H9 (cell line): ENCODE measurements around the gene TMA7. TPM values are rescaled to one million over a fixed set of nuclear protein-coding genes. Genes with fewer than 3 reads are reported as not detected.
A peak's percentile ranks its signal among the peaks of the same experiment; 100 is the strongest.
"Not testable (repeated sequence)": the region's sequence is repeated elsewhere in the genome, so short reads cannot be mapped to it uniquely, and the experiment has no call there.

Experiments used
- DNase-seq: peaks from one replicate; pipeline ENCODE4 v3.0.0-alpha.2; 2017
- H2AFZ ChIP-seq: one replicate; pipeline ENCODE4 v1.6.1; 2013; ENCODE audit warnings: mild to moderate bottlenecking, low read length, control low read depth, moderate library complexity
- H2AK5ac ChIP-seq: 2 replicates; pipeline ENCODE4 v1.6.1; 2013; ENCODE audit warnings: low read length, control low read depth, mixed read lengths; ENCODE audit not compliant: insufficient read length
- H2BK120ac ChIP-seq: one replicate; pipeline ENCODE4 v1.6.1; 2013; ENCODE audit warnings: low read depth, mild to moderate bottlenecking, low read length, control low read depth, inconsistent platforms; ENCODE audit not compliant: poor library complexity, severe bottlenecking
- H2BK12ac ChIP-seq: 2 replicates; pipeline ENCODE4 v1.6.1; 2013; ENCODE audit warnings: low read length, control low read depth, mixed read lengths, low read depth; ENCODE audit not compliant: insufficient read length
- H2BK15ac ChIP-seq: 2 replicates; pipeline ENCODE4 v1.6.1; 2013; ENCODE audit warnings: low read depth, low read length, control low read depth
- H2BK20ac ChIP-seq: one replicate; pipeline ENCODE4 v1.6.1; 2013; ENCODE audit warnings: low read depth, mild to moderate bottlenecking, low read length, control low read depth, inconsistent platforms; ENCODE audit not compliant: poor library complexity, severe bottlenecking
- H2BK5ac ChIP-seq: 2 replicates; pipeline ENCODE4 v1.6.1; 2013; ENCODE audit warnings: low read length, control low read depth, mixed read lengths; ENCODE audit not compliant: insufficient read length
- H3K14ac ChIP-seq: 2 replicates; pipeline ENCODE4 v1.6.1; 2013; ENCODE audit warnings: low read length, control low read depth; ENCODE audit not compliant: insufficient read depth
- H3K18ac ChIP-seq: 2 replicates; pipeline ENCODE4 v1.6.1; 2013; ENCODE audit warnings: low read depth, mild to moderate bottlenecking, mixed read lengths, low read length, control low read depth; ENCODE audit not compliant: insufficient read length
- H3K23ac ChIP-seq: 2 replicates; pipeline ENCODE4 v1.6.1; 2013; ENCODE audit warnings: low read length, control low read depth, mixed read lengths, low read depth; ENCODE audit not compliant: insufficient read length
- H3K23me2 ChIP-seq: 2 replicates; pipeline ENCODE4 v1.6.1; 2013; ENCODE audit warnings: low read depth, mild to moderate bottlenecking, mixed read lengths, low read length, control low read depth; ENCODE audit not compliant: insufficient read length, poor library complexity, severe bottlenecking
- H3K27ac ChIP-seq: 2 replicates; pipeline ENCODE4 v1.5.1; 2013; ENCODE audit warnings: low read length, control low read depth, mixed read lengths, low read depth; ENCODE audit not compliant: insufficient read length
- H3K27me3 ChIP-seq: 2 replicates; pipeline ENCODE4 v1.6.1; 2013; ENCODE audit warnings: low read length, control low read depth, inconsistent platforms; ENCODE audit not compliant: insufficient read depth
- H3K4ac ChIP-seq: 2 replicates; pipeline ENCODE4 v1.6.1; 2013; ENCODE audit warnings: low read depth, mild to moderate bottlenecking, control low read depth, inconsistent platforms, low read length, moderate library complexity
- H3K4me1 ChIP-seq: 2 replicates; pipeline ENCODE4 v1.6.1; 2013; ENCODE audit warnings: low read length, control low read depth, inconsistent platforms; ENCODE audit not compliant: insufficient read depth
- H3K4me2 ChIP-seq: 2 replicates; pipeline ENCODE4 v1.6.1; 2013; ENCODE audit warnings: low read length, control low read depth, mixed read lengths; ENCODE audit not compliant: insufficient read length, insufficient read depth
- H3K56ac ChIP-seq: 2 replicates; pipeline ENCODE4 v1.6.1; 2013; ENCODE audit warnings: low read depth, mild to moderate bottlenecking, mixed read lengths, low read length, control low read depth; ENCODE audit not compliant: insufficient read length
- H3K79me1 ChIP-seq: 2 replicates; pipeline ENCODE4 v1.6.1; 2013; ENCODE audit warnings: low read depth, mild to moderate bottlenecking, moderate library complexity, low read length, control low read depth, inconsistent platforms; ENCODE audit not compliant: insufficient read depth, poor library complexity, severe bottlenecking
- H3K79me2 ChIP-seq: 2 replicates; pipeline ENCODE4 v1.6.1; 2013; ENCODE audit warnings: low read length, control low read depth, inconsistent platforms; ENCODE audit not compliant: insufficient read depth
- H3K9ac ChIP-seq: 2 replicates; pipeline ENCODE4 v1.6.1; 2013; ENCODE audit warnings: low read length, control low read depth, mixed read lengths; ENCODE audit not compliant: insufficient read length; ENCODE audit errors: extremely low read depth
- H3K9me3 ChIP-seq: one replicate; pipeline ENCODE4 v1.6.1; 2013; ENCODE audit warnings: low read depth, low read length, inconsistent platforms; ENCODE audit not compliant: control insufficient read depth
- H3T11ph ChIP-seq: one replicate; pipeline ENCODE4 v1.6.1; 2013; ENCODE audit warnings: mild to moderate bottlenecking, low read length, control low read depth, inconsistent platforms
- H4K20me1 ChIP-seq: one replicate; pipeline ENCODE4 v1.6.1; 2013; ENCODE audit not compliant: control insufficient read depth, insufficient read length, insufficient read depth
- H4K5ac ChIP-seq: 2 replicates; pipeline ENCODE4 v1.6.1; 2013; ENCODE audit warnings: low read depth, mild to moderate bottlenecking, mixed read lengths, low read length, control low read depth; ENCODE audit not compliant: insufficient read length
- H4K8ac ChIP-seq: replicated peaks from 2 replicates; pipeline ENCODE4 v1.6.1; 2013; ENCODE audit warnings: low read length, control low read depth, mixed read lengths, low read depth; ENCODE audit not compliant: insufficient read length
- H4K91ac ChIP-seq: 2 replicates; pipeline ENCODE4 v1.6.1; 2013; ENCODE audit warnings: low read depth, mild to moderate bottlenecking, moderate library complexity, mixed read lengths, low read length, control low read depth; ENCODE audit not compliant: insufficient read length
- H3K27ac Mint-ChIP-seq, 3 experiments: 2 replicates in 2 of 3; 3 replicates in 1 of 3; pipeline ENCODE4 v1.8.0; 2020 to 2021; ENCODE audit warnings: mixed read lengths in 3 of 3, mild to moderate bottlenecking in 1 of 3, moderate library complexity in 1 of 3
- H3K27me3 Mint-ChIP-seq: 2 replicates; pipeline ENCODE4 v1.8.0; 2021; ENCODE audit warnings: low read depth, mild to moderate bottlenecking, moderate library complexity, mixed read lengths
- H3K36me3 Mint-ChIP-seq, 3 experiments: 2 replicates in 2 of 3; 3 replicates in 1 of 3; pipeline ENCODE4 v1.8.0; 2020 to 2021; ENCODE audit warnings: low read depth in 3 of 3, mixed read lengths in 3 of 3; ENCODE audit not compliant: insufficient read depth in 1 of 3
- H3K4me1 Mint-ChIP-seq, 2 experiments: 2 replicates each; pipeline ENCODE4 v1.8.0; 2020; ENCODE audit warnings: mixed read lengths in 2 of 2
- H3K4me3 Mint-ChIP-seq, 2 experiments: 2 replicates in 1 of 2; 3 replicates in 1 of 2; pipeline ENCODE4 v1.8.0; 2020 to 2021; ENCODE audit warnings: mild to moderate bottlenecking in 2 of 2, mixed read lengths in 2 of 2, moderate library complexity in 1 of 2
- H3K9me3 Mint-ChIP-seq, 2 experiments: 2 replicates in 1 of 2; 3 replicates in 1 of 2; pipeline ENCODE4 v1.8.0; 2020; ENCODE audit warnings: mild to moderate bottlenecking in 2 of 2, mixed read lengths in 2 of 2, moderate library complexity in 1 of 2
- WGBS: extraction: QIAGEN DNeasy Blood & Tissue Kit; methylation state at CpG from one replicate; pipeline ENCODE4 v1.1.7; 2013; ENCODE audit warnings: missing lambda C conversion rate, low lambda C conversion rate, mixed read lengths; ENCODE audit not compliant: insufficient read length; ENCODE audit errors: extremely low coverage; 5-methylcytosine and 5-hydroxymethylcytosine counted together
- total RNA-seq: library from RNA; stranded (reverse); gene quantifications from 2 replicates; pipeline ENCODE4 v1.2.1, GENCODE V29; 2021
- TF ChIP-seq, protein P1 (sequence below): fragments of 200-600 bp; sonication (generic); conservative IDR thresholded peaks from 3 replicates; pipeline ENCODE4 v1.8.0; 2021; ENCODE audit warnings: antibody characterized with exemption, mild to moderate bottlenecking

The TMA7 gene
- total RNA-seq, 1 experiment from 2014 or later: 305 TPM

DNA sequence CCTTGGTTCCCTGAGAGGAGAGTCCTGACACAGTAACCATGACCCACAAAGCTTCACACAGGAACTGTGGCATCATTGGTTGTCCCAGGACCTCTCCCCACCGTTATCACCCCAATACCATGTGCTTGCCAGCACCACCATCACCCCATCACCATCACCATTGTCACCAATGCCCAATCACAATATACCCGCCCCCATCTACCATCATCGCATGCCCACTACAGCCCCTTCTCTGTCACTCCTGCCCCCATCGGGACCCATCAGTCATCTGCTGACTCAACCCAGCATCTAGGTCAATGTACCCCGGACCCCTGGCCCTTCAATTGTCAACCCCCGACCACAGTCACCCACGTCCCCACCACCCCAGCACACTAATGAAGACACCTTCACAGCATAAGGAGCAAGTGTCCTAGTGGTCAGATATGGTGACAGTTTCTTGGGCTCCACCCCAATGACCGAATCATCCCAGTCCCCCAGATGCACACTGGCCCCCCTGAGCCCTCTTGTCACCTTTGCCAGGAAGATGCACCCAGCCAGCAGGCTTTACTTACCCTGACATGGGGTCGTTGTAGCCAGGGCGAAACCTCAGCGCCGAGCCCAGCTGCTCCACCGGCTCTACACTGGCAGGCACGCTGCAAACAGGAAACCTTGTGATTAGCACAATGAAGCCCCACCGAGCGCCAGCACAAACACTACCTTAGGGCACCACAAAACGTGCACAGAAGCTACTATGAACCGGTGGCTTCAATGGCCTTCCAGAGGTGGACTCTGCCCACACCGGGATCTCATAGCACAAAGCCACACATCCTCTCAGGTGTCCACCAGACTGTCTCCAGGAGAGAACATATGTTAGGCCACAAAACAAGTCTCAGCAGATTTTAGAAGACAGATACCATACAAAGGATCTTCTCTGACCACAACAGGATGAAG is 38.8 kb downstream of the TMA7 start:
- no peak overlapping the region for H4K91ac ChIP-seq
- H2BK5ac ChIP-seq: no peak overlapping the region
- Mint-ChIP-seq H3K27me3 (no peaks in the 10 kb centered on the region), H3K9me3 (no peaks in the 10 kb centered on the region), H3K36me3 (peaks cover 3 to 6% (median 5%) of the 10 kb centered on the region in 3 experiments; a peak in 6 of 7 replicates), H3K4me3 (no peak overlapping the region), H3K4me1 (peaks cover 34 to 35% of the 10 kb centered on the region in 2 experiments), H3K27ac (peak overlapping the region; percentile 78 to 84 (median 81); a peak in 6 of 7 replicates)
- H3K27ac ChIP-seq: no peak overlapping the region
- H3K9me3 ChIP-seq: no peaks in the 10 kb centered on the region
- H3K79me1 ChIP-seq: no peaks in the 10 kb centered on the region
- no peak overlapping the region for H2BK20ac ChIP-seq
- no peak overlapping the region for H3K14ac ChIP-seq
- no peak overlapping the region for H3K4me2 ChIP-seq
- H3K23ac ChIP-seq: no peak overlapping the region
- H3K56ac ChIP-seq: no peak overlapping the region
- H3K4me1 ChIP-seq: peaks cover 3% of the 10 kb centered on the region; the same call in 1 of the 2 replicates
- no peak overlapping the region for H2BK15ac ChIP-seq
- no peaks in the 10 kb centered on the region for H4K20me1 ChIP-seq
- H2AK5ac ChIP-seq: no peak overlapping the region
- H2BK12ac ChIP-seq: no peak overlapping the region
- no peak overlapping the region for H2BK120ac ChIP-seq
- no peaks in the 10 kb centered on the region for H3K27me3 ChIP-seq
- WGBS: no CpG with 5 or more reads among the region's 19 CpGs
- no peaks in the 10 kb centered on the region for H3K23me2 ChIP-seq
- H3K79me2 ChIP-seq: no peaks in the 10 kb centered on the region
- H3K4ac ChIP-seq: no peak overlapping the region
- no peak overlapping the region for H3K9ac ChIP-seq
- H4K5ac ChIP-seq: no peak overlapping the region
- no peak overlapping the region for H4K8ac ChIP-seq
- H3K18ac ChIP-seq: no peak overlapping the region
- no peak overlapping the region for H3T11ph ChIP-seq
- no peak for DNase-seq
- TF ChIP-seq, protein P1, sequence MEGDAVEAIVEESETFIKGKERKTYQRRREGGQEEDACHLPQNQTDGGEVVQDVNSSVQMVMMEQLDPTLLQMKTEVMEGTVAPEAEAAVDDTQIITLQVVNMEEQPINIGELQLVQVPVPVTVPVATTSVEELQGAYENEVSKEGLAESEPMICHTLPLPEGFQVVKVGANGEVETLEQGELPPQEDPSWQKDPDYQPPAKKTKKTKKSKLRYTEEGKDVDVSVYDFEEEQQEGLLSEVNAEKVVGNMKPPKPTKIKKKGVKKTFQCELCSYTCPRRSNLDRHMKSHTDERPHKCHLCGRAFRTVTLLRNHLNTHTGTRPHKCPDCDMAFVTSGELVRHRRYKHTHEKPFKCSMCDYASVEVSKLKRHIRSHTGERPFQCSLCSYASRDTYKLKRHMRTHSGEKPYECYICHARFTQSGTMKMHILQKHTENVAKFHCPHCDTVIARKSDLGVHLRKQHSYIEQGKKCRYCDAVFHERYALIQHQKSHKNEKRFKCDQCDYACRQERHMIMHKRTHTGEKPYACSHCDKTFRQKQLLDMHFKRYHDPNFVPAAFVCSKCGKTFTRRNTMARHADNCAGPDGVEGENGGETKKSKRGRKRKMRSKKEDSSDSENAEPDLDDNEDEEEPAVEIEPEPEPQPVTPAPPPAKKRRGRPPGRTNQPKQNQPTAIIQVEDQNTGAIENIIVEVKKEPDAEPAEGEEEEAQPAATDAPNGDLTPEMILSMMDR: no peak
- H2AFZ ChIP-seq: no peak overlapping the region

DNA sequence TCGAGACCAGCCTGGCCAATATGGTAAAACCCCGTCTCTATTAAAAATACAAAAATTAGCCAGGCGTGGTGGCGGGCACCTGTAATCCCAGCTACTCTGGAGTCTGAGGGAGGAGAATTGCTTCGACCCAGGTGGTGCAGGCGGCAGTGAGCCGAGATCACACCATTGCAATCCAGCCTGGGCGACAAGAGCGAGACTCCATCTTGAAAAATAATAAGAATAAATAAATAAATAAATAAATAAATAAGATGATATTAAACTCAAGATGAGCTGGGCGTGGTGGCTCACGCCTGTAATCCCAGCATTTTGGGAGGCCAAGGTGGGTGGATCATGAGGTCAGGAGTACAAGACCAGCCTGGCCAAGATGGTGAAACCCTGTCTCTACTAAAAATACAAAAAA is 40.8 kb downstream of the TMA7 start:
- WGBS: no CpG with 5 or more reads among the region's 11 CpGs
- H3K9me3 Mint-ChIP-seq, H3K27me3 ChIP-seq, H2AK5ac ChIP-seq, H3T11ph ChIP-seq, H3K18ac ChIP-seq, H3K4me3 Mint-ChIP-seq, DNase-seq, H2BK15ac ChIP-seq, H3K14ac ChIP-seq, H3K27ac Mint-ChIP-seq, H3K4me1 ChIP-seq, H3K56ac ChIP-seq, H4K8ac ChIP-seq, H3K4ac ChIP-seq, H3K23ac ChIP-seq, H3K27ac ChIP-seq, H2BK5ac ChIP-seq, H4K5ac ChIP-seq, H3K23me2 ChIP-seq, H3K79me2 ChIP-seq, H4K91ac ChIP-seq, H3K4me2 ChIP-seq, H3K79me1 ChIP-seq, H2BK12ac ChIP-seq, H2AFZ ChIP-seq, H2BK120ac ChIP-seq, H4K20me1 ChIP-seq, H3K9ac ChIP-seq, H2BK20ac ChIP-seq, H3K9me3 ChIP-seq, H3K27me3 Mint-ChIP-seq, H3K36me3 Mint-ChIP-seq: not testable (repeated sequence)
- peaks cover 22% of the 10 kb centered on the region in 2 experiments for H3K4me1 Mint-ChIP-seq
